Adrenal gland (tissue), 5 donors: ENCODE results near the gene CGREF1.

Experiments
- CTCF ChIP-seq, 6 experiments: fragments of 450-650 bp in 4 of 6; fragments of 200-600 bp in 2 of 6; sonication (generic) in 1 of 6; IDR thresholded peaks; 1 replicate in 5 of 6; 2 replicates in 1 of 6; pipeline versions ENCODE4 v1.5.1 to v1.8.0; 2016 to 2021; ENCODE audit warnings: antibody characterized with exemption in 6 of 6, mild to moderate bottlenecking in 2 of 6, moderate library complexity in 1 of 6
- POLR2A ChIP-seq, 2 donors: fragments of 450-650 bp; IDR thresholded peaks; one replicate each; pipeline ENCODE4 v1.6.1; 2017; ENCODE audit warnings: antibody characterized with exemption in 2 of 2, mild to moderate bottlenecking in 2 of 2, moderate library complexity in 1 of 2
- donor health status: DM: no; HTN: no; CAD: no.

- TF ChIP-seq POLR2A (IDR thresholded peaks at IDR 0.05) (no peak), CTCF (IDR thresholded peaks at IDR 0.05) (no peak)
Measured at GRCh38 chr2:27083410-27084296, 35.3 kb downstream of the CGREF1 start.
